GM12878 (cell line): ENCODE data around the gene TARBP1. TPM values are rescaled to one million over a fixed set of nuclear protein-coding genes. Genes with fewer than 3 reads are reported as not detected.

Source experiments
- ATAC-seq: fragments of 200-7000 bp; cut with Tn5 transposase; 3 replicates; pipeline ENCODE4 v1.9.1; 2020; ENCODE audit warnings: mild to moderate bottlenecking, moderate library complexity
- BruUV-seq: library from RNA; stranded (reverse); fragments of 400-500 nt; replicated peaks from 2 replicates; lab custom pipeline; 2021; lab: Mats Ljungman, UMichigan
- CTCF ChIA-PET: fragments of 300-600 bp; sonication (Branson Sonifier 250); formaldehyde crosslinking; extraction: SDS; loops from one replicate; lab custom pipeline; 2021; ENCODE audit warnings: inconsistent platforms; lab: Yijun Ruan, JAX
- POLR2A ChIA-PET: fragments of 350-600 bp; formaldehyde crosslinking; extraction: SDS; loops from one replicate; lab custom pipeline; 2021; ENCODE audit warnings: inconsistent platforms; lab: Charles Lee
- RAD21 ChIA-PET: fragments of 300-600 bp; sonication (Branson Sonifier 250); formaldehyde crosslinking; loops from one replicate; lab custom pipeline; 2023; ENCODE audit warnings: antibody characterized with exemption; ENCODE audit not compliant: unreplicated experiment; lab: Charles Lee
- SMC1A ChIA-PET: fragments of 300-600 bp; sonication (Branson Sonifier 250); formaldehyde crosslinking; loops from one replicate; lab custom pipeline; 2023; ENCODE audit not compliant: unreplicated experiment, uncharacterized antibody; lab: Charles Lee
- DNase-seq: peaks from one replicate; pipeline ENCODE4 v3.0.0-alpha.2; 2011; ENCODE audit warnings: low read depth, low spot score
- FAIRE-seq: peaks from 3 replicates; lab custom pipeline; 2011; peaks lifted over from hg19 to GRCh38; lab: Jason Lieb, UNC
- H2AFZ ChIP-seq: 2 replicates; pipeline ENCODE4 v1.6.0; 2011; ENCODE audit warnings: low read depth, low read length, control low read depth; ENCODE audit not compliant: control insufficient read depth
- H3K27ac ChIP-seq: 2 replicates; pipeline ENCODE4 v1.5.1; 2011; ENCODE audit warnings: control low read depth; ENCODE audit not compliant: control insufficient read depth, insufficient read depth
- H3K27me3 ChIP-seq, 2 experiments: replicated peaks in 1 of 2; 2 replicates each; pipeline versions ENCODE4 v1.6.0 to v1.6.1; 2011; ENCODE audit warnings: low read length in 1 of 2; ENCODE audit not compliant: control insufficient read depth in 2 of 2, insufficient read depth in 2 of 2
- H3K36me3 ChIP-seq, 2 experiments: 2 replicates each; pipeline ENCODE4 v1.5.1; 2011; ENCODE audit warnings: low read length in 1 of 2; ENCODE audit not compliant: control insufficient read depth in 2 of 2, insufficient read depth in 2 of 2
- H3K4me1 ChIP-seq: 2 replicates; pipeline ENCODE4 v1.6.1; 2011; ENCODE audit warnings: mild to moderate bottlenecking, low read length, moderate library complexity, mixed read lengths; ENCODE audit not compliant: control insufficient read depth, insufficient read depth
- H3K4me2 ChIP-seq: 2 replicates; pipeline ENCODE4 v1.6.0; 2011; ENCODE audit warnings: control low read depth; ENCODE audit not compliant: control insufficient read depth, insufficient read depth
- H3K4me3 ChIP-seq: fragments of 200-600 bp; sonication (generic); 2 replicates; pipeline ENCODE4 v1.5.1; 2016
- H3K79me2 ChIP-seq: 2 replicates; pipeline ENCODE4 v1.6.0; 2011; ENCODE audit warnings: low read length; ENCODE audit not compliant: control insufficient read depth, insufficient read depth
- H3K9ac ChIP-seq: 2 replicates; pipeline ENCODE4 v1.8.0; 2011; ENCODE audit warnings: low read length, control low read depth, mixed read lengths; ENCODE audit not compliant: control insufficient read depth, insufficient read depth
- H3K9me3 ChIP-seq: replicated peaks from 3 replicates; pipeline ENCODE4 v1.5.1; 2011; ENCODE audit warnings: mild to moderate bottlenecking, low read length; ENCODE audit not compliant: control insufficient read depth, insufficient read depth
- H4K20me1 ChIP-seq: 2 replicates; pipeline ENCODE4 v1.6.0; 2011; ENCODE audit not compliant: control insufficient read depth, insufficient read depth
- CBFB ChIP-seq: IDR thresholded peaks from 2 replicates; pipeline ENCODE4 v1.6.1; 2016; ENCODE audit warnings: antibody characterized with exemption, low read depth
- CBX3 ChIP-seq: fragments of 200-600 bp; sonication (generic); IDR thresholded peaks from 2 replicates; pipeline ENCODE4 v1.6.1; 2016; ENCODE audit warnings: low read depth, borderline replicate concordance
- CREM ChIP-seq: IDR thresholded peaks from 2 replicates; pipeline ENCODE4 v1.6.1; 2014; ENCODE audit warnings: antibody characterized with exemption, low read depth
- GABPA ChIP-seq: IDR thresholded peaks from 2 replicates; pipeline ENCODE4 v1.6.1; 2014; ENCODE audit warnings: antibody characterized with exemption, low read depth, mild to moderate bottlenecking, inconsistent platforms
- MEF2B ChIP-seq: fragments of 450-650 bp; IDR thresholded peaks from 2 replicates; pipeline ENCODE4 v1.6.1; 2018; ENCODE audit warnings: mild to moderate bottlenecking, moderate library complexity; ENCODE audit not compliant: partially characterized antibody, poor library complexity, severe bottlenecking
- NFIC ChIP-seq: IDR thresholded peaks from 2 replicates; pipeline ENCODE4 v1.6.1; 2012; ENCODE audit warnings: low read depth, mild to moderate bottlenecking, inconsistent platforms, low read length, moderate library complexity
- NR2C1 ChIP-seq: fragments of 450-650 bp; IDR thresholded peaks from 2 replicates; pipeline ENCODE4 v1.6.1; 2017; ENCODE audit warnings: antibody characterized with exemption, mild to moderate bottlenecking, moderate library complexity
- RB1 ChIP-seq: fragments of 450-650 bp; formaldehyde crosslinking; IDR thresholded peaks from 2 replicates; pipeline ENCODE4 v1.6.1; 2017; ENCODE audit warnings: mild to moderate bottlenecking, borderline replicate concordance
- RFX5 ChIP-seq: IDR thresholded peaks from 2 replicates; pipeline ENCODE4 v1.6.1; 2011; ENCODE audit warnings: low read depth, low read length, improper control_type of control experiment
- STAT1 ChIP-seq: fragments of 450-650 bp; conservative IDR thresholded peaks from 2 replicates; pipeline ENCODE4 v1.6.1; 2014; ENCODE audit warnings: antibody characterized with exemption, mild to moderate bottlenecking
- TARDBP ChIP-seq: IDR thresholded peaks from 2 replicates; pipeline ENCODE4 v1.6.1; 2016; ENCODE audit warnings: borderline replicate concordance
- ZNF274 ChIP-seq: IDR thresholded peaks from one replicate; pipeline ENCODE4 v1.8.0; 2011; ENCODE audit not compliant: insufficient read length, insufficient read depth
- WGBS: methylation state at CpG from one replicate; pipeline ENCODE4 v1.1.6; 2016; ENCODE audit warnings: low lambda C conversion rate; ENCODE audit not compliant: insufficient replicate concordance, insufficient coverage; ENCODE audit errors: missing lambda C conversion rate; 5-methylcytosine and 5-hydroxymethylcytosine counted together
- in situ Hi-C: fragments of 300-500 bp; cut with MboI; formaldehyde crosslinking; loops from 9 replicates; pipeline ENCODE4 v1.14.3; 2018; ENCODE audit warnings: mixed read lengths
- intact Hi-C: fragments of 100-400 bp; cut with micrococcal nuclease; formaldehyde crosslinking; loops from one replicate; pipeline ENCODE4 v1.14.2; 2022; ENCODE audit not compliant: unreplicated experiment
- polyA plus RNA-seq, 11 experiments: library from polyadenylated mRNA; depleted of rRNA in 4 of 11; unstranded in 6 of 11; stranded (reverse) in 5 of 11; fragments of >200 nt; fragmentation: Nextera tagmentation in 4 of 11; fragmentation: Illumina TruSeq in 1 of 11; extraction: Ambion mirVana in 4 of 11; extraction: Trizol in 1 of 11; gene quantifications; 1 replicate in 1 of 11; 2 replicates in 10 of 11; pipeline versions ENCODE4 v1.2.1 to v1.2.3, GENCODE V29; 2011 to 2016; ENCODE audit warnings: inconsistent platforms in 2 of 11, missing spikeins in 2 of 11, low read depth in 1 of 11
- total RNA-seq, 4 experiments: library from RNA; depleted of rRNA in 3 of 4; stranded (reverse); fragments of >200 nt in 3 of 4; fragmentation: Illumina TruSeq in 1 of 4; extraction: Trizol in 1 of 4; gene quantifications; 2 replicates each; pipeline versions ENCODE4 v1.2.1 to v1.2.3, GENCODE V29; 2013 to 2021
- TF ChIP-seq, protein P1 (sequence below): fragments of 450-650 bp; IDR thresholded peaks from 2 replicates; pipeline ENCODE4 v1.6.1; 2016; ENCODE audit warnings: mild to moderate bottlenecking
- TF ChIP-seq, protein P2 (sequence below): fragments of 450-650 bp; formaldehyde crosslinking; IDR thresholded peaks from 2 replicates; pipeline ENCODE4 v1.5.0; 2022; ENCODE audit warnings: mild to moderate bottlenecking, missing genetic modification characterization

The TARBP1 gene
- total and polyA plus RNA-seq, 10 of the 15 experiments (the other 5 are each of a cell fraction or from before 2014, with no cell fraction given), result 10.8 to 94.4 (median 35.3) TPM

DNA sequence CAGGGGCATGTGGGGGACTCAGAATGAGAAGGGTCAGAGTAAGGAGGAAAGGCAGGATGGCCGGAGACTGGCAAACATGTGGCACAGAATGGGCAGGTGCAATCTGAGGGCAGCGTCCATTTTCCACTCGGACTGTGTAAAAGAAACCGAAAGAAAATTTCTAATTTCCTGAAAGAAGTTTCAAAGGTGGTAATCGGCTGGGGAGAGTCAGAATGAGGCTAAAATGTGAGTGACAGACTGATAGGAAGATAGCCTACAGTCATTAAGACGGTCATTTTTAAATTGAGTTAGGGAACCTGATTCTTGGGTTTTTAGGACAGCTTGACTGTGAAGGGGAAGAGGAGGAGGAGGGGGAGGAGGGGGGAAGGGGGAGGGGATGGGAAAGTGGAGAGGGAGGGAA, 82.1 kb downstream of the TARBP1 start:
- intact Hi-C loops, result no loop called here
- POLR2A ChIA-PET, result interaction anchor here (0.9 kb wide), 1 partner anchor 20 kb away, joined by 3 read pairs; no protein-coding TSS in a partner anchor
- WGBS, result 64% methylated on average over 6 of the region's 6 CpGs
- Histone ChIP-seq H3K9me3 (no peaks in the 10 kb centered on the region), H3K4me3 (no peak overlapping the region), H4K20me1 (no peaks in the 10 kb centered on the region), H3K27ac (no peak overlapping the region), H3K4me1 (peaks cover 17% of the 10 kb centered on the region), H3K36me3 (peaks cover 0 to 5% of the 10 kb centered on the region in 2 experiments), H3K4me2 (no peak overlapping the region), H3K79me2 (no peaks in the 10 kb centered on the region; the same call in 1 of the 2 replicates), H3K27me3 (no peaks in the 10 kb centered on the region), H3K9ac (no peak overlapping the region), H2AFZ (no peak overlapping the region)
- no peak for TF ChIP-seq CREM
- TF ChIP-seq, protein P1, sequence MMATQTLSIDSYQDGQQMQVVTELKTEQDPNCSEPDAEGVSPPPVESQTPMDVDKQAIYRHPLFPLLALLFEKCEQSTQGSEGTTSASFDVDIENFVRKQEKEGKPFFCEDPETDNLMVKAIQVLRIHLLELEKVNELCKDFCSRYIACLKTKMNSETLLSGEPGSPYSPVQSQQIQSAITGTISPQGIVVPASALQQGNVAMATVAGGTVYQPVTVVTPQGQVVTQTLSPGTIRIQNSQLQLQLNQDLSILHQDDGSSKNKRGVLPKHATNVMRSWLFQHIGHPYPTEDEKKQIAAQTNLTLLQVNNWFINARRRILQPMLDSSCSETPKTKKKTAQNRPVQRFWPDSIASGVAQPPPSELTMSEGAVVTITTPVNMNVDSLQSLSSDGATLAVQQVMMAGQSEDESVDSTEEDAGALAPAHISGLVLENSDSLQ, result peak; percentile 62
- DNase-seq, result no peak
- RAD21 ChIA-PET, result no interaction called here
- BruUV-seq, result no TSS peak
- no peak for ATAC-seq
- CTCF ChIA-PET, result no interaction called here
- FAIRE-seq, result no peak
- SMC1A ChIA-PET, result no interaction called here
- in situ Hi-C loops, result no loop called here

DNA sequence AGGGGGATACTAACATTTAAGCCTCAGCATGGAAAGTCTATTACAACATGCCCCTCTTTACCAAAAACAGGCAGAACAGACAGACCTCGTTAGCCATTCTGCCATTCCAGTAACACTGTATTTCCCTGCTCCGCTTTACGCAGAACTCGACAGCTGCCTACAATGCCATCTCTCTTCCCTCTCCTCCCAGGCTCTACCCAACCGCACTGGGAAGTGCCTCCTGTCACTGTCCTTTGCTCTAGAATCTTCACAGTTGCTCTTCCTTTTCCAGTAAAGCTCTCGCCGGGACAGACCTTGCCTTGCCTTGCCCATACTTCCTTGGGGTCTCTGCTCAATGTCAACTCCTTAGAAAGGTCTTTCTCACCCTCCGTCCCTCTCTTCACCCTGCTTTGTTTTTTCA, 82.9 kb downstream of the TARBP1 start:
- 99% methylated on average over 8 of the region's 8 CpGs for WGBS
- CTCF ChIA-PET, result interaction anchor here (0.6 to 1.1 kb wide), 2 partner anchors 69 to 207 kb away, joined by 3 read pairs; no protein-coding TSS in a partner anchor
- in situ Hi-C loops, result no loop called here
- TF ChIP-seq RB1 (no peak), GABPA (no peak), MEF2B (no peak), CBFB (no peak), RFX5 (no peak), ZNF274 (no peak), NFIC (no peak), STAT1 (no peak), CBX3 (no peak), TARDBP (no peak), NR2C1 (no peak)
- TF ChIP-seq, protein P2, sequence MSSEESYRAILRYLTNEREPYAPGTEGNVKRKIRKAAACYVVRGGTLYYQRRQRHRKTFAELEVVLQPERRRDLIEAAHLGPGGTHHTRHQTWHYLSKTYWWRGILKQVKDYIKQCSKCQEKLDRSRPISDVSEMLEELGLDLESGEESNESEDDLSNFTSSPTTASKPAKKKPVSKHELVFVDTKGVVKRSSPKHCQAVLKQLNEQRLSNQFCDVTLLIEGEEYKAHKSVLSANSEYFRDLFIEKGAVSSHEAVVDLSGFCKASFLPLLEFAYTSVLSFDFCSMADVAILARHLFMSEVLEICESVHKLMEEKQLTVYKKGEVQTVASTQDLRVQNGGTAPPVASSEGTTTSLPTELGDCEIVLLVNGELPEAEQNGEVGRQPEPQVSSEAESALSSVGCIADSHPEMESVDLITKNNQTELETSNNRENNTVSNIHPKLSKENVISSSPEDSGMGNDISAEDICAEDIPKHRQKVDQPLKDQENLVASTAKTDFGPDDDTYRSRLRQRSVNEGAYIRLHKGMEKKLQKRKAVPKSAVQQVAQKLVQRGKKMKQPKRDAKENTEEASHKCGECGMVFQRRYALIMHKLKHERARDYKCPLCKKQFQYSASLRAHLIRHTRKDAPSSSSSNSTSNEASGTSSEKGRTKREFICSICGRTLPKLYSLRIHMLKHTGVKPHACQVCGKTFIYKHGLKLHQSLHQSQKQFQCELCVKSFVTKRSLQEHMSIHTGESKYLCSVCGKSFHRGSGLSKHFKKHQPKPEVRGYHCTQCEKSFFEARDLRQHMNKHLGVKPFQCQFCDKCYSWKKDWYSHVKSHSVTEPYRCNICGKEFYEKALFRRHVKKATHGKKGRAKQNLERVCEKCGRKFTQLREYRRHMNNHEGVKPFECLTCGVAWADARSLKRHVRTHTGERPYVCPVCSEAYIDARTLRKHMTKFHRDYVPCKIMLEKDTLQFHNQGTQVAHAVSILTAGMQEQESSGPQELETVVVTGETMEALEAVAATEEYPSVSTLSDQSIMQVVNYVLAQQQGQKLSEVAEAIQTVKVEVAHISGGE, result no peak

More for the DNA sequence above, 82.9 kb downstream of the TARBP1 start:
- DNase-seq (no peak), ATAC-seq (no peak), FAIRE-seq (no peak)
- RAD21 ChIA-PET, result no interaction called here
- Histone ChIP-seq H3K9ac (no peak overlapping the region), H3K79me2 (no peaks in the 10 kb centered on the region; the same call in 1 of the 2 replicates), H3K4me1 (peaks cover 12% of the 10 kb centered on the region), H4K20me1 (no peaks in the 10 kb centered on the region), H3K4me3 (no peak overlapping the region), H3K36me3 (peaks cover 0 to 11% of the 10 kb centered on the region in 2 experiments), H3K4me2 (no peak overlapping the region), H3K27me3 (no peaks in the 10 kb centered on the region), H2AFZ (no peak overlapping the region), H3K9me3 (no peaks in the 10 kb centered on the region), H3K27ac (no peak overlapping the region)
- intact Hi-C loops, result no loop called here
- POLR2A ChIA-PET, result interaction anchor here (0.9 kb wide), 1 partner anchor 19 kb away, joined by 3 read pairs; no protein-coding TSS in a partner anchor
- no TSS peak for BruUV-seq
- SMC1A ChIA-PET, result interaction anchor here (1.5 kb wide), 1 partner anchor 13 kb away, joined by 5 read pairs; no protein-coding TSS in a partner anchor
